ENCODE measurements around the gene GRIK1.

- TF ChIP-seq CTCF (conservative IDR thresholded peaks at IDR 0.05; ENCODE audit: low read length) (no peak), EZH2phosphoT487 (IDR thresholded peaks at IDR 0.05; ENCODE audit: borderline replicate concordance) (no peak)
Measured at GRCh38 chr21:29975776-29976175, 36.0 kb upstream of the GRIK1 start.

All from Loucy (cell line).